Subcutaneous adipose tissue (tissue), 4 donors: ENCODE measurements around the gene PRDM10. TPM values are rescaled to one million over a fixed set of nuclear protein-coding genes. Genes with fewer than 3 reads are reported as not detected.

ENCODE experiments used
- CTCF ChIP-seq: fragments of 450-650 bp; IDR thresholded peaks from one replicate; pipeline ENCODE4 v1.5.1; 2016; ENCODE audit warnings: low read depth, mild to moderate bottlenecking, control low read depth, antibody characterized with exemption, moderate library complexity
- total RNA-seq, 4 donors: library from RNA; depleted of rRNA; stranded (reverse); fragments of >200 nt; gene quantifications; one replicate each; pipeline ENCODE4 v1.1.0, GENCODE V29; 2016

Gene PRDM10
- total RNA-seq, 4 donors from 2014 or later = 4.6 to 9.5 (median 6.9) TPM

DNA sequence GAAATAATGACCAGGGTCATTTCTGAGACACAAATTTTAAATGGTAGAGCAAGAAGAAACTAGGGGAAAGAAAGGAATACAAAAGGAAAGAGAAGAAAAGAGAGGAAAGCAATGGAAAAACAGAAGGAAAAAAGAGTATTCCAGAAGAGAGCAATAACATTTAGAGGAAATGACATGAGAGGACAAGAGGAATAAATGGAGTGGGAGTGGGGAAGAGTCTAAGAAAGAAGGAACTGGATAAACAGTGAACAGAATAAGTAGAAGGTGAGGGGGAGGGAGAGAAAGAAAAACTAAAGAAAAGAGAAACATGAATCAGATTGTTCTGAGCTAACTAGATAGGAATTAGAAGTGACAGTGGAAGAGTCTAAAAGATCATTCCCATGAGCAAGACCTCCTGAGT is 28.4 kb downstream of the PRDM10 start:
- no peak for TF ChIP-seq CTCF

GRCh38 chr11:129973809-129974208 is 28.8 kb downstream of the PRDM10 start:
- no peak for TF ChIP-seq CTCF

DNA sequence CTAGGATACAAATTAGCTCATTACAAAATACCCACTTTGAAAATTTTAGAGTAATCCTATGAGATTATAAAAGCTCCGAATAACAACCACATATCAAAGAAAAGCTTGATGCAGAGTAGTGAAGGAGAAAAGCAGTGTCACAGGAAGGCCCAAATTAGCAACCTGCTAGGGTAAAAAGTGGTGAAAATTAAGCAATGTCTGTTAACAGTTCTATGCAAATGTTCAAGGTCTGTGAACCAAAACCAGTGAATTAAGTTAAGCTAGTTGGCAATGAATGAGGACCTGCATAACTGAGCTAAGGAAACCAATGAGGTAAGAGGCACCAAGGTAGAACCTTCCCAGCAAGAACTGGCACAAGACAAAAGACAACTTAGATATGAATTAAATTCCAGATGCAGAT is 29.6 kb downstream of the PRDM10 start:
- no peak for TF ChIP-seq CTCF

DNA sequence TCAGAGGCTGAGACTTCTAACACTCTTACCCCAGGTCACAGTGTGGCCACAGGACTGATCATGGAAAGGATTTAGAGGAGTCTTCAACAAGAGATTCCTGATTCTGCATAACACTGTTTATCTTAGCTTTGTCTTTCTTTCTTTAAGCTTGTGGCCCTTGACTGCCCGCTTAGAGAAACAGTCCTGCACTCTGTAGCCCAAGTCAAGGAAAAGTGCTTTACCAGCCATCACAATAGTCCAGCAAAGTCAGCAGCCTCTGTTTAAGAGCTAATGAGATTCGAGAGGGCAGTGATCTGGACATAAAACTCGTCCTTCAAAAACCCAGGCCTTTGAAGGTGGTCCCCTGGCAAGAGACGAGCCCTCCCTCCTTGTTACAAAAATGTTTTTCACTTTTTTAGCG is 30.0 kb downstream of the PRDM10 start:
- no peak for TF ChIP-seq CTCF

- no peak for TF ChIP-seq CTCF
Observed at GRCh38 chr11:129969920-129970319, 32.7 kb downstream of the PRDM10 start.

DNA sequence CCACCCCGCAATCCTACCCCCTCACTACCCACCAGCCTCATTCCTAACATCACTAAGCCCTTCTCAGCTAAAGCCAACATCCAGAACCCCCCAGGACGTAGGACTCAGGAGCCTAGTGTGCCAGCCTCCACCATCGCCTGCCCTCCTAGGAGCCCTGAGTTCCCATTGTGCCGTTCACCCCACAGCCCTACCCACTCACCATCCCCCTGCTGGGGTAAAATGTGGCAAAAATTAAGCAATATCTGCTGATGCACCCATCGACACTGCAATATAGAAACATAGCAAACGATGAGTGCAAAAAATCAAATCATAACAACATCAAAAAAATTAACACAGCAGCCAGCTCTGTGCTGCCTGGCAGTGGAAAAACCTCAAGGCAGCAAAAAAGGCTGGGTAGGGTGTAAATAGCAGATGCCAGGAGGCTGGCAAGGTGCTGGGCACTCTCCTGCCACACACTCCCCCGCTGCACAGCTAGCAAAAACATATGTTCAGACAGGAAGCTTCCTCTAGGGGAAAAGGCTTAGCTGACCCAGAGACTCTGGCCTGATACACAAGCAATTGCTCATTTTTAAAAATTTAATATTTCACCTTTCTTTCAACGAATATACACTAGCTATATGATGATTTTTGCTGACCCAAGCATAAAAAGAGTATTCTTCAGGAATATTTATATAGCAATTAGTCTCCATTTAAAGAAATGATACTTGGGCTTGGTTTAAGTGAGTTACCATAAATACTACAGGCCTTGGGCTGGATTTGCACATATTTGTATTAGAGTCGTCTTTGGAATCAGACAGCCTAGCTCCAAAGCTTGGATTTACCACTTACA is 33.8 kb downstream of the PRDM10 start:
- no peak for TF ChIP-seq CTCF

- no peak for TF ChIP-seq CTCF
Observed at GRCh38 chr11:129967996-129968395, 34.6 kb downstream of the PRDM10 start.
